Uterus (tissue), 2 donors: Measurements from ENCODE around the gene ANKRD6.

ENCODE experiments used
- POLR2A ChIP-seq, 2 donors: fragments of 450-650 bp; IDR thresholded peaks; one replicate each; pipeline ENCODE4 v1.6.1; 2016; ENCODE audit warnings: antibody characterized with exemption in 2 of 2, mild to moderate bottlenecking in 1 of 2, moderate library complexity in 1 of 2
- TF ChIP-seq, protein P1 (sequence below), 4 experiments: fragments of 200-600 bp in 2 of 4; fragments of 450-650 bp in 2 of 4; sonication (generic) in 2 of 4; IDR thresholded peaks; one replicate each; pipeline ENCODE4 v1.5.1; 2016 to 2019; ENCODE audit warnings: antibody characterized with exemption in 4 of 4, mild to moderate bottlenecking in 2 of 4, moderate library complexity in 1 of 4

DNA sequence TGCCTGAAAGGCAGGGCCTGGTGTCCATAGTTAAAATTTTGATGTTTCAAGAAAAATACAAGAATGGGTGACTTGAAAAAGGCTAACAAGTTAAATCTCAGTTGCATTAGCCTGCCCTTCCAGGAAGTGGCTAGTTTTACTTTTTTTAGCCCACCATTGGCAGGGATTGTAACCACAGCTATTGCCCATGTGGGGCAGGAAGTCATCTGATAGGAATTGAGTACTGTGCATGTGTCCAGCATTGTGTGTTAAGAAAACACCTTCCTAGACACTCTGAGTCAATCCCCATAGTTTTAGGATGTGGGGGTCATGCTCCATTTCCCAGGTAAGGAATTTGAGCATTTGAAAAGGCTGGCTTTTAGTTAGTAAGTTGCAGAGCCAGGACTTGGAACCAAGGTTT is 178.7 kb downstream of the ANKRD6 start:
- TF ChIP-seq, protein P1, sequence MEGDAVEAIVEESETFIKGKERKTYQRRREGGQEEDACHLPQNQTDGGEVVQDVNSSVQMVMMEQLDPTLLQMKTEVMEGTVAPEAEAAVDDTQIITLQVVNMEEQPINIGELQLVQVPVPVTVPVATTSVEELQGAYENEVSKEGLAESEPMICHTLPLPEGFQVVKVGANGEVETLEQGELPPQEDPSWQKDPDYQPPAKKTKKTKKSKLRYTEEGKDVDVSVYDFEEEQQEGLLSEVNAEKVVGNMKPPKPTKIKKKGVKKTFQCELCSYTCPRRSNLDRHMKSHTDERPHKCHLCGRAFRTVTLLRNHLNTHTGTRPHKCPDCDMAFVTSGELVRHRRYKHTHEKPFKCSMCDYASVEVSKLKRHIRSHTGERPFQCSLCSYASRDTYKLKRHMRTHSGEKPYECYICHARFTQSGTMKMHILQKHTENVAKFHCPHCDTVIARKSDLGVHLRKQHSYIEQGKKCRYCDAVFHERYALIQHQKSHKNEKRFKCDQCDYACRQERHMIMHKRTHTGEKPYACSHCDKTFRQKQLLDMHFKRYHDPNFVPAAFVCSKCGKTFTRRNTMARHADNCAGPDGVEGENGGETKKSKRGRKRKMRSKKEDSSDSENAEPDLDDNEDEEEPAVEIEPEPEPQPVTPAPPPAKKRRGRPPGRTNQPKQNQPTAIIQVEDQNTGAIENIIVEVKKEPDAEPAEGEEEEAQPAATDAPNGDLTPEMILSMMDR (IDR thresholded peaks at IDR 0.05) = no peak
- TF ChIP-seq POLR2A (IDR thresholded peaks at IDR 0.05) = no peak
